Measurements from ENCODE around the gene IRF4.

The IRF4 gene

GRCh38 chr6:445571-446417 is 54.2 kb downstream of the IRF4 start:
- DNase-seq = no peak

DNA sequence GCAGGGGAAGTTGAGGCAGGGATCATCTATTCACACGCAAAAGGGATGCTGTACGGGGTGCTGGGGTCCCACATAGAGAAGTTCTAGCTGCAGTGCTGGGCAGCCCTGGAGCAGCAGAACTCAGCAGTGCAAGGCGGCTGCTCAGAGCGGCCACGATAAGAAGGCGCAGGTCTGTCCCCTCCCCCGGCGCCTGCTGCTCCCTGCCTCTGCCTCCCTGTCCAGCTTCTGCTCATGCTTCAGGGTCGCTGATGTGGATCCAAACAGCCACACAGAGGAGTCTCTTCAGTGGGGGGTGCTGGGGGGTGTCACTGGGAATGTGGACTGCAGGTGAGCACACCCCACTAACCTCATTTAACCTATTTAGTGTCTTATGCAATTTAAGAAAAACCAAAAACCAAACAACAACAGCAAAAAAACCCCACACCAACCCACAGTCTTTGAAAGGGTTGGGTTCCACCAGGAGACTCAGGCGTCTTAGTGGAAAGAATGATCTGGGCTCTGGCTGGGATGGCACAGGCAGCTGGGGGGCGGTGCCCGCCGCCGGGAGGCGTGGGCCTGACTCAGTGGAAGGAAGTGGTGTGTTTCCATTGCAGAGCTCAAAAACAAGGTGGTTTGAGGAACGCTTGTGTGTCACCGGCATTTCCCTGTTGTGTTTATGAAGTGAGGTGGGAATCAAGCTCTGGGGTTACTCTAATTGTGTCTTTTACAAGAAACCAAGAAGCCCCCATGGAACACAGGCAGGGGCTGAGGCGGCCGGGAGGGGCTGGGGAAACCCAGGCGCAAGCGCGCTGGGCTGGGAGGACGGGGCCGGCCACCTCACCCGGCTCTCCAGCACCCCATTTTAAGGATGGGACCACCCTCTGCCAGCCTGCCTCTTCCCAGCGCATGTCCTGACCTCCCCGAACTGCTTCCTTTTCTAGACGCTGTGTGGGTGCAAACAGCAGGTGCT is 55.1 kb downstream of the IRF4 start:
- peak; percentile 34 for DNase-seq

- DNase-seq = no peak
Measured at GRCh38 chr6:447381-448165, 56.0 kb downstream of the IRF4 start.

GRCh38 chr6:448296-449056 is 56.9 kb downstream of the IRF4 start:
- no peak for DNase-seq

DNA sequence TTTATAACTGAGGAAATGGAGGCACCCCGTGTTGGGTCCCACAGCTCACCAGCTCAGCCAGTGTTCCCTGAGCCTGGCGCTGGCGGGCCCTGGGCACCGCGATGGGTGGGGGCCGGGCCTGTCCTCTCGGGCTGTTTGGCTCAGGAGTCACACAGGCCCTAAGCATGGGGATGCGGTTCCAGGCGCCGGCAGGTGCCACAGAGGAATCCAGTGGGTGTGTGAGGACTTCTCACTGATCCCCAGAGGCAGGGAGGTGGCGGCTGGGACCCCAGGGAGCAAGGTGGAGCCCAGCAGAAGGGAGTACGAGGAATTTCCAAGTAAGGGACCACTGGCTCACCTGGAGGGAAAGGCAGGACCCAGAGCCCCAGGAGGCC is 57.5 kb downstream of the IRF4 start:
- no peak for DNase-seq

DNA sequence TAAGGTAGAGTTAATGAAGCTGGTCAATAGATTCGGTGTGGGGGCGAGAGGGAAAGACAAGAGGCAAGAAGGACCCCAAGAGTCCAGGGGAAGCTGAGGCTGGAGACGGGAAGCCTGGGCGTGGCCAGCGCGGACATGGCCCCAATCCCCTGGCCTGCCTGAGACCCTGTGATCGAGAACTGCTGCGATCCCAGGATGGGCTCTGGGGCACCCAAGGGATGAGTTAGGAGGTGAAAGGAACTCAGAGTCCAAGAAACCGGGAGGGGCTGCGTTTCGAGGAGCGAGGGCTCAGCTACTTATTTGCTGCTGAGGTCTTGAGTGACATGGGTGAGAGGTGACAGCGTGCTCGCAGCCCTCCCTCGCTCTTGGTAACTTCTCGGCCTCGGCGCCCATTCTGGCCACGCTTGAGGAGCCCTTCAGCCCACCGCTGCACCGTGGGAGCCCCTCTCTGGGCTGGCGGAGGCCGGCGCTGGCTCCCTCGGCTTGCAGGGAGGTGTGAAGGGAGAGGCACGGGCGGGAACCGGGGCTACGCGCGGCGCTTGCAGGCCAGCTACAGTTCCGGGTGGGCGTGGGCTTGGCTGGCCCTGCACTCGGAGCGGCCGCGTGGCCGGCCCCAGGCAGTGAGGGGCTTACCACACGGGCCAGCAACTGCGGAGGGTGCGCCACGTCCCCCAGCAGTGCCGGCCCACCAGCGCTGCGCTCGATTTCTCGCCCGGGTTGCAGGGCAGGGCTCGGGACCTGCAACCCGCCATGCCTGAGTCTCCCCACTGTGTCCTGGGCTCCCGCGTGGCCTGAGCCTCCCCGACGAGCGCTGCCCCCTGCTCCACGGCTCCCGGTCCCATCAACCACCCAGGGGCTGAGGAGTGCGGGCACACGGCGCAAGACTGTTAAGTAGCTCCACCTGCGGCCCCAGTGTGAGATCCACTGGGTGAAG is 58.2 kb downstream of the IRF4 start:
- DNase-seq = no peak

DNA sequence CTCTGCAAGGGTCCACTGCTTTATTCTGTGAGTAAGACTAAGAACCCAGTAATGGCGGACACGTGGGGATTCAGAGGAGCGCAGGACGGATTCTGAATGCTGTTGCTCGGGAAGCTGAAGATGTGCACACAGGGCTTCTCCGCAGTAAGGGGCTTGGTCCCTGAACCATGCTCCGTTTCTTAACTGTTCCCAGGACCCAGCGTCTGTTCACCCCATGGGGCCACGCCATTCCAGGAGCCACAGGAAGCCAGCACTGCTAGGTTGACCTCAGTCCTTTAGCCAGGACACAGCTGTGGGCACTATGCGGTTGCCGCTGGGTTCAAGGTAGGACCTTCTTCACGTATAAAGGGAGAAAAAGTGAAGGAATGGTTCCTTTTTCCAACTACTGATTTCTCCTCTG is 59.8 kb downstream of the IRF4 start:
- DNase-seq = no peak

GRCh38 chr6:451847-452246 is 60.3 kb downstream of the IRF4 start:
- no peak for DNase-seq

- no peak for DNase-seq
Measured at GRCh38 chr6:452301-453067, 60.9 kb downstream of the IRF4 start.

- no peak for DNase-seq
Measured at GRCh38 chr6:453152-453551, 61.6 kb downstream of the IRF4 start.

DNA sequence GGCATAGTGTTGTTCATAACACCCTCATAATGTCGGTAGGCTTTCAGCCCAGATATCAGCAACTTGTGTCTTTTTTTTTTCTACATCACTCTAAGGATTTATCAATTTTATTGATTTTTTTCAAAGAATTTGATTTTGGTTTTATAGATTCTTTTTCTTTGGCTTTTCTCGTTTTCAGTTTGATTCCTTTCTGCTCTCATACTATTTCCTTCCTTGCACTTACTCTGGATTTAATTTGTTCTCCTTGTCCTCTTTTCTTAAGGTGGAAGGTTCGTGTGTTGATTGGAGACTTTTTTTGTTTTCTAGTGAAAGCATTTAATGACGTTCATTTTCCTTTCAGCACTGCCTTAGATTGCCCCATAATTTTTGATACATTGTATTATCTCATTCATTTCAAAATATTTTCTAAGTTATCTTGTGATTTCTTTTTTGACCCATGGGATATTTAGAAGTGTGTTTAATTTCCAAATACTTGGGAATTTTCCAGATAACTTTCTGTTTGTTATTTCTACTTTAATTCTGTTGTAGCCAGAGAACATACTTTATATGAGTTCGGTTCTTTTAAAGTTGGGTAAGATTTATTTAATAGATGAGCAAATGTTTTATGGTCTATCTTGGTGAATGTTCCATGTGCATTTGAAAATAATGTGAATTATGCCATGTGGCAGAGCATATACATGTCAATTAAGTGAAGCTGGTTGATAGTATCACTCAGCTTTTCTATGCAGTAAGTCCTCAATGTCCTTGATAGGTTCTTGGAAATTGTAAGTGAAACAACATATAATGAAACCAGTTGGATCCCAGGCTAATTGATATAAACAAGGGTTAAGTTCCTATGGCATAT is 62.8 kb downstream of the IRF4 start:
- DNase-seq = no peak

GRCh38 chr6:455006-455585 is 63.5 kb downstream of the IRF4 start:
- DNase-seq = no peak

DNA sequence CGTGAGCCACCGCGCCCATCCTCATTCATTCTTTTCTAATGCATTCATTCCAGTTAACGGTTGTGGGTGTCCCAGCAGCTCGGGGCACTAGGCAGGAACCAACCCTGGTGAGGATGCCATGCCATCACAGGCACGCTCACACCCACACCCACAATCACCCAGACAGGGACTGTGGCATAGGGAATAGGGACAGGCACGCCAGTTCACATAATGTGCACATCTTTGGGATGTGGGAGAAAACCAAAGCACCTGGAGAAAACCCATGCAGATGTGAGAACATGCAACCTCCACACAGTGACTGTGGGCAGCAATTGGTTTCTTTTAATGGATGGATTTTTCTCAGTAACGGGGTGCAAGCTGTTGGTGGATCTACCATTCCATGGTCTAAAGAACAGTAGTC is 64.3 kb downstream of the IRF4 start:
- DNase-seq = no peak

DNA sequence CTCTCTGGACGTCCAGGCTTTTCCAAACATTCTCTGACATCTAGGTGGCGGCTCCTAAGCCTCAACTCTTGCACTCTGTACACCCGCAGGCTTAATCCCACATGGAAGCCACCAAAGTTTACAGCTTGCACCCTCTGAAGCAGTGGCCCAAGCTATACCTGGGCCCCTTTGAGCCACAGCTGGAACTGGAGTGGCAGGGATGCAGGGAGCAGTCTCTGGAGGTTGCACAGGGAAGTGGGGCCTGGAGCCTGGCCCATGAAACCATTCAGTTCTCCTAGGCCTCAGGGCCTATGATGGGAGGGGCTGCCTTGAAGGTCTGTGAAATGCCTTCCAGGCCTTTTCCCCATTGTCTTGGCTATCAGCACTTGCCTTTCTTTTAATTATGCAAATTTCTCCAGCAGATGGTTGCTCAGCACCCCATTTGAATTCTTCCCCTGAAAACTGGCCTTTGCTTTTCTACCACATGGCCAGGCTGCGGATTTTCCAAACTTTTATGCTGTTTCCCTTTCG is 64.9 kb downstream of the IRF4 start:
- DNase-seq = no peak

GRCh38 chr6:456887-457286 is 65.3 kb downstream of the IRF4 start:
- DNase-seq = no peak

All from GOT3 (cell line).